Activated naive CD4-positive, alpha-beta T cell (primary cell): ENCODE measurements around the gene MAB21L2.

Source experiments
- DNase-seq, 4 experiments: peaks; one replicate each; lab custom pipeline; 2025; lab: John Stamatoyannopoulos, UW

MAB21L2 gene

GRCh38 chr4:150619042-150619441 is 37.1 kb downstream of the MAB21L2 start:
- DNase-seq, result no peak

GRCh38 chr4:150624055-150624454 is 42.1 kb downstream of the MAB21L2 start:
- no peak for DNase-seq

DNA sequence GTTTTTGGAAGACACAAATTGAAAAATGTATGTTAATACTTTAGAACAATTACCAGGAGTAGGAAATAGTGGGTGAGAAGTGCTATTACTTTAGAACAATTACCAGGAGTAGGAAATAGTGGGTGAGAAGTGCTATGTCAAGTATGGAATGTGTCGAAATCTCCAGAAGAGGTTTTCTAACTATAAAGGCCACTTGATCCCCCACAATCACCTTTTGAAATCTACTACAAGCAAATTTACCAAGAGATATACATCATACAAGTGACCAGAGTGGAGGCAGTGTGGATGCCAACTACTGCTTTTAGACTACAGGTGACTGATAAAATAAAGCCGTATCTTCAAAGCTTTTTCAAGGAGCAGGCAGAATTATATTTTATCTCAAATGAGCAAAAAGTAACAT is 43.1 kb downstream of the MAB21L2 start:
- DNase-seq, result no peak

DNA sequence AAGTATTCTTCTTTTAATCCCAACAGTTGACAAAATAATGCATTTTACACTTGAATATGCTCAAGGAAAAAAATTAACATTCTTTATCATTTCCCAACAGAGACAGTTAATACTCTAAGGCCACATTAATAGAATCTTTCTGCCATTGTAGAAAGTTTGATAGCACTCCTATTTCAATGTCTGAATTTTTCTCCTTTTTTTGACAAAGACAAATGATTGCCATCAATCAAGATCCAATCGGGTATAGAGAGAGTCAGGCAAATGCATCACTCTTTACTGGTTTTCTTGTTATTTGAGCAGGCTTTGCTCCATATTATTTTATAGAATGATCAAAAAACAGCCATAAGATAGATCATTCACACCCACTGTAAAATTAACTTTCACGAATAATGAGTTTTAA is 46.1 kb downstream of the MAB21L2 start:
- DNase-seq, result no peak

DNA sequence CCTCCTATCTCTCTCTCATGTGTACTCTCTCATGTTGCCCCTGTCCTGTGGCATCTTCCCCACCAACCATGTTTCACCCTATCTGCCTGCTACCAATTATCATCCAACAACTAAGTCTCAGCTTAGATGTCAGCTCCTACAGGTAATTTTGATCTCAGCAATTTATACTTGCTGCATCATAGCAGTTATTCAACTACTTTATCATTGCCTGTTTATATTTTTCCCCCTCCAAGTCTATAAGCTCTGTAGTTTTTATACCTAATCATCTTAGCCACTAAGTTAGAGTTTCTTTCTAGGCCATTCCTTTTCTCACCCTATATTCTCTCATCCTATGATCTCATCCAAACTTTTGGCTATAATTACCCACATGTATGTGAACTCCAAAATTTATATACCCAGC is 50.7 kb downstream of the MAB21L2 start:
- no peak for DNase-seq
